Ectodermal cell (in vitro differentiated cells): ENCODE data around the gene DSC2.
"Not testable (repeated sequence)": the region's sequence is repeated elsewhere in the genome, so short reads cannot be mapped to it uniquely, and the experiment has no call there.

Experiments used
- H3K27ac ChIP-seq: 2 replicates; pipeline ENCODE4 v1.7.0; 2013; ENCODE audit warnings: mild to moderate bottlenecking, low read depth, low read length; ENCODE audit not compliant: insufficient read depth, poor library complexity, severe bottlenecking
- H3K27me3 ChIP-seq: 2 replicates; pipeline ENCODE4 v1.7.0; 2013; ENCODE audit warnings: mild to moderate bottlenecking, low read length; ENCODE audit not compliant: insufficient read depth, control insufficient read depth, poor library complexity, severe bottlenecking
- H3K36me3 ChIP-seq: one replicate; pipeline ENCODE4 v1.7.0; 2013; ENCODE audit warnings: low read length; ENCODE audit not compliant: control insufficient read depth, insufficient read depth
- H3K4me1 ChIP-seq: one replicate; pipeline ENCODE4 v1.7.0; 2013; ENCODE audit warnings: low read length; ENCODE audit not compliant: control insufficient read depth, insufficient read depth
- H3K4me3 ChIP-seq: 2 replicates; pipeline ENCODE4 v1.7.0; 2013; ENCODE audit warnings: low read depth, low read length, control low read depth; ENCODE audit not compliant: insufficient read depth
- H3K9me3 ChIP-seq: 2 replicates; pipeline ENCODE4 v1.7.0; 2013; ENCODE audit warnings: mild to moderate bottlenecking, low read length, moderate library complexity; ENCODE audit not compliant: control insufficient read depth
- WGBS, 2 experiments: methylation state at CpG; one replicate each; pipeline ENCODE4 v1.1.7; 2013; ENCODE audit warnings: missing lambda C conversion rate in 2 of 2; 5-methylcytosine and 5-hydroxymethylcytosine counted together

Gene DSC2

GRCh38 chr18:31039426-31039825 lies 62.8 kb downstream of the DSC2 start:
- no peaks in the 10 kb centered on the region for H3K36me3 ChIP-seq
- H3K4me3 ChIP-seq = no peak overlapping the region
- no peak overlapping the region for H3K27ac ChIP-seq
- H3K4me1 ChIP-seq = peaks cover 7% of the 10 kb centered on the region
- WGBS, 2 experiments = 89 to 91% methylated on average over 3 of the region's 3 CpGs
- no peaks in the 10 kb centered on the region for H3K9me3 ChIP-seq
- peaks cover 61% of the 10 kb centered on the region for H3K27me3 ChIP-seq

- 89 to 90% methylated on average over 5 of the region's 5 CpGs for WGBS, 2 experiments
- H3K27me3 ChIP-seq = peaks cover 44% of the 10 kb centered on the region
- not testable (repeated sequence) for H3K4me3 ChIP-seq, H3K4me1 ChIP-seq, H3K36me3 ChIP-seq, H3K27ac ChIP-seq, H3K9me3 ChIP-seq
These were observed 64.5 kb downstream of the DSC2 start for GRCh38 chr18:31037686-31038085.

GRCh38 chr18:31034541-31034940 lies 67.7 kb downstream of the DSC2 start:
- Histone ChIP-seq H3K4me1 (no peaks in the 10 kb centered on the region), H3K4me3 (no peak overlapping the region), H3K27ac (no peak overlapping the region), H3K36me3 (no peaks in the 10 kb centered on the region), H3K27me3 (peaks cover 12% of the 10 kb centered on the region), H3K9me3 (no peaks in the 10 kb centered on the region)
- 92 to 98% methylated on average over 2 to 3 of the region's 4 CpGs for WGBS, 2 experiments

- Histone ChIP-seq H3K9me3 (no peaks in the 10 kb centered on the region), H3K36me3 (no peaks in the 10 kb centered on the region), H3K4me3 (no peak overlapping the region), H3K27ac (no peak overlapping the region), H3K4me1 (no peaks in the 10 kb centered on the region), H3K27me3 (no peaks in the 10 kb centered on the region)
- WGBS, 2 experiments = 89 to 94% methylated on average over 3 of the region's 4 CpGs
These were observed 71.5 kb downstream of the DSC2 start for GRCh38 chr18:31030574-31031278.

GRCh38 chr18:31015715-31016434 lies 86.3 kb downstream of the DSC2 start:
- no peaks in the 10 kb centered on the region for H3K4me1 ChIP-seq
- no peaks in the 10 kb centered on the region for H3K27me3 ChIP-seq
- 93 to 97% methylated on average over 3 of the region's 3 CpGs for WGBS, 2 experiments
- no peak overlapping the region for H3K4me3 ChIP-seq
- no peaks in the 10 kb centered on the region for H3K36me3 ChIP-seq
- H3K9me3 ChIP-seq = no peaks in the 10 kb centered on the region
- H3K27ac ChIP-seq = no peak overlapping the region

GRCh38 chr18:31011455-31011854 lies 90.8 kb downstream of the DSC2 start:
- not testable (repeated sequence) for H3K4me1 ChIP-seq, H3K27ac ChIP-seq, H3K9me3 ChIP-seq, H3K27me3 ChIP-seq, H3K36me3 ChIP-seq, H3K4me3 ChIP-seq
- WGBS, 2 experiments = 86 to 87% methylated on average over 7 of the region's 7 CpGs

- H3K9me3 ChIP-seq = no peaks in the 10 kb centered on the region
- H3K27ac ChIP-seq = no peak overlapping the region
- 98% methylated on average over 3 of the region's 4 CpGs; no CpG with 5 or more reads in 1 of the 2 experiments for WGBS, 2 experiments
- H3K27me3 ChIP-seq = no peaks in the 10 kb centered on the region
- no peak overlapping the region for H3K4me3 ChIP-seq
- H3K36me3 ChIP-seq = no peaks in the 10 kb centered on the region
- no peaks in the 10 kb centered on the region for H3K4me1 ChIP-seq
These were observed 91.6 kb downstream of the DSC2 start for GRCh38 chr18:31010601-31011000.
